DND-41 (cell line): Measurements from ENCODE around the gene NKX2-1.

Experiments used
- CTCF ChIP-seq: IDR thresholded peaks from 2 replicates; pipeline ENCODE4 v1.5.1; 2012; ENCODE audit warnings: borderline replicate concordance, low read length, moderate library complexity, mild to moderate bottlenecking; ENCODE audit not compliant: poor library complexity, severe bottlenecking; ENCODE audit errors: extremely low read depth
- EZH2 ChIP-seq: IDR thresholded peaks from 3 replicates; pipeline ENCODE4 v1.6.1; 2012; ENCODE audit warnings: borderline replicate concordance, low read depth, mild to moderate bottlenecking, moderate library complexity, low read length, inconsistent platforms; ENCODE audit not compliant: severe bottlenecking

GRCh38 chr14:36525746-36526099, 5.7 kb upstream of the NKX2-1 start:
- TF ChIP-seq EZH2 (no peak), CTCF (no peak)
